Ovary (tissue), 9 donors: ENCODE measurements around the gene PCDHGB1. TPM values are rescaled to one million over a fixed set of nuclear protein-coding genes. Genes with fewer than 3 reads are reported as not detected.
A peak's percentile ranks its signal among the peaks of the same experiment; 100 is the strongest.
"Not testable (repeated sequence)": the region's sequence is repeated elsewhere in the genome, so short reads cannot be mapped to it uniquely, and the experiment has no call there.

Source experiments
- DNase-seq, 5 donors: peaks; one replicate each; pipeline ENCODE4 v3.0.0-alpha.2; 2019 to 2020
- H3K27ac ChIP-seq, 2 donors: fragments of 200-600 bp; one replicate each; pipeline versions ENCODE4 v1.5.1 to v1.8.0; 2019 to 2022
- H3K27me3 ChIP-seq: fragments of 200-600 bp; one replicate; pipeline ENCODE4 v1.8.0; 2022
- H3K36me3 ChIP-seq: fragments of 200-600 bp; sonication (generic); one replicate; pipeline ENCODE4 v1.5.1; 2019
- H3K4me1 ChIP-seq: one replicate; pipeline ENCODE4 v1.8.1; 2013; ENCODE audit warnings: mild to moderate bottlenecking, moderate library complexity; ENCODE audit not compliant: insufficient read depth
- H3K4me3 ChIP-seq: fragments of 200-600 bp; sonication (generic); one replicate; pipeline ENCODE4 v1.5.1; 2017
- H3K9me3 ChIP-seq, 2 donors: fragments of 200-600 bp in 1 of 2; sonication (generic) in 1 of 2; one replicate each; pipeline versions ENCODE4 v1.5.1 to v1.8.1; 2013 to 2019; ENCODE audit warnings: mild to moderate bottlenecking in 1 of 2, moderate library complexity in 1 of 2
- CTCF ChIP-seq, 3 donors: fragments of 450-650 bp in 2 of 3; fragments of 200-600 bp in 1 of 3; IDR thresholded peaks; one replicate each; pipeline versions ENCODE4 v1.5.1 to v1.8.0; 2016 to 2022; ENCODE audit warnings: antibody characterized with exemption in 3 of 3, mild to moderate bottlenecking in 1 of 3
- EP300 ChIP-seq: sonication (generic); formaldehyde crosslinking; IDR thresholded peaks from one replicate; pipeline ENCODE4 v1.6.1; 2017; ENCODE audit warnings: antibody characterized with exemption
- POLR2A ChIP-seq: fragments of 450-650 bp; IDR thresholded peaks from one replicate; pipeline ENCODE4 v1.6.1; 2017; ENCODE audit warnings: antibody characterized with exemption, mild to moderate bottlenecking, moderate library complexity
- WGBS, 3 donors: extraction: QIAGEN DNeasy Blood & Tissue Kit in 1 of 3; methylation state at CpG; one replicate each; pipeline versions ENCODE4 v1.1.5 to v1.1.7; 2013 to 2017; 5-methylcytosine and 5-hydroxymethylcytosine counted together
- intact Hi-C, 4 donors: fragments of 100-400 bp; cut with DNase I; formaldehyde crosslinking; loops; one replicate each; pipeline versions ENCODE4 v1.11.0 to v1.15.1; 2022 to 2023
- polyA plus RNA-seq, 2 donors: library from polyadenylated mRNA; stranded (reverse); fragments of 200-250 nt in 1 of 2; fragments of 350-450 nt in 1 of 2; fragmentation: Illumina TruSeq in 1 of 2; extraction: RNeasy Lipid Tissue Mini Kit (QIAGEN cat#74804) in 1 of 2; gene quantifications; one replicate each; pipeline ENCODE4 v1.2.3, GENCODE V29; 2013 to 2014
- total RNA-seq, 7 donors: library from RNA; depleted of rRNA in 2 of 7; stranded (reverse); fragments of >200 nt in 2 of 7; fragmentation: NEBNext Ultra II Directional in 3 of 7; extraction: Animal tissue kit (Norgen Biotek cat#: 25700) in 3 of 7; gene quantifications; one replicate each; pipeline versions ENCODE4 v1.1.0 to v1.2.4, GENCODE V29; 2016 to 2023
- donor health status: DM: no; HTN: no; CAD: no; lungs with moderate emphysema.
- donor health status: DM: no; HTN: no; CAD: no.
- donor health status: Bipolar disorder and iron deficiency.
- donor health status: DM: yes; HTN: yes; CAD: no.
- donor health status: DM: no; HTN: no; CAD: no.
- donor health status: DM: yes; HTN: yes; CAD: no.

Gene PCDHGB1
- total and polyA plus RNA-seq, 9 donors = 1.1 to 9.3 (median 4.4) TPM

GRCh38 chr5:141338538-141339306 lies 11.2 kb upstream of the PCDHGB1 start, which contains the start of gene PCDHGA2:
Gene PCDHGA2 (plus strand): TSS chr5:141338760.
- DNase-seq = peak in 3 of 5 donors; percentile 43 to 50 (median 43)
- TF ChIP-seq CTCF (IDR thresholded peaks at IDR 0.05) (peak; percentile 9 to 58 (median 46)), EP300 (no peak), POLR2A (no peak)
- Histone ChIP-seq H3K27me3 (no peaks in the 10 kb centered on the region), H3K9me3 (peaks cover 7 to 37% of the 10 kb centered on the region in 2 donors), H3K27ac (no peak within 1 kb of the TSS), H3K4me3 (peak within 1 kb of the TSS; percentile 26), H3K36me3 (no peaks in the 10 kb centered on the region), H3K4me1 (no peaks in the 10 kb centered on the region)
- 7 to 15% (median 7%) methylated on average over 27 of the region's 27 CpGs for WGBS, 3 donors
- intact Hi-C loops = no loop called here

DNA sequence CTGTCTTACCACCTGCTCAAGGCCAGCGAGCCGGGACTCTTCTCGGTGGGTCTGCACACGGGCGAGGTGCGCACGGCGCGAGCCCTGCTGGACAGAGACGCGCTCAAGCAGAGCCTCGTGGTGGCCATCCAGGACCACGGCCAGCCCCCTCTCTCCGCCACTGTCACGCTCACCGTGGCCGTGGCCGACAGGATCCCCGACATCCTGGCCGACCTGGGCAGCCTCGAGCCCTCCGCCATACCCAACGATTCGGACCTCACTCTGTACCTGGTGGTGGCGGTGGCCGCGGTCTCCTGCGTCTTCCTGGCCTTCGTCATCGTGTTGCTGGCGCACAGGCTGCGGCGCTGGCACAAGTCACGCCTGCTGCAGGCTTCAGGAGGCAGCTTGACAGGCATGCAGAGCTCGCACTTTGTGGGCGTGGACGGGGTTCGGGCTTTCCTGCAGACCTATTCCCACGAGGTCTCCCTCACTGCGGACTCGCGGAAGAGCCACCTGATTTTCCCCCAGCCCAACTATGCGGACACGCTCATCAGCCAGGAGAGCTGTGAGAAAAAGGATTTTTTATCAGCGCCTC lies 9.0 kb upstream of the PCDHGB1 start:
- H3K4me1 ChIP-seq, H3K36me3 ChIP-seq, H3K27ac ChIP-seq, H3K4me3 ChIP-seq, DNase-seq, intact Hi-C loops, H3K27me3 ChIP-seq: not testable (repeated sequence)
- WGBS, 3 donors = 42 to 79% (median 52%) methylated on average over 24 to 45 of the region's 45 CpGs
- H3K9me3 ChIP-seq = peaks cover 19 to 46% of the 10 kb centered on the region in 2 donors

DNA sequence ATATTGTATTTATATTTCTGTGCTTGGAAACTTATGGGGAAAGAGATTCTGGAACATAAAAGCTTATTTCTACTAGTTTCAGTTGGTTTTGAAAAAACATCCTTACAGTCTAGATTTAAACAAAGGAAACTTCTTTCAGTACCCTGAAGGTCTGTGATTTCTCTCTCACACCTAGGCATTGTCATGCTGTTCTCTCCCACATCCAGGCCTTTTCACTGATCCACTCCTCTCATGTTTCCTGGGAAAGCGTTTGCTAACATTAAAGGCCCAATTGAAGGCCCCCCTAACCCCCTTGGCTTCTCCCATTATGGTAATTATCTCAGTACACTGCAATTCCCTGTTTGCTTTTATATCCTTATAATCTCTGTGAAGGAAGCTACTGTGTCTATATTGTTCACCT lies 7.1 kb upstream of the PCDHGB1 start:
- H3K9me3 ChIP-seq = peaks cover 16 to 49% of the 10 kb centered on the region in 2 donors
- no peak overlapping the region for H3K4me3 ChIP-seq
- TF ChIP-seq CTCF (IDR thresholded peaks at IDR 0.05) (no peak), POLR2A (no peak), EP300 (no peak)
- H3K27ac ChIP-seq = no peak overlapping the region
- intact Hi-C loops = no loop called here
- 19 to 26% (median 23%) methylated on average over 1 of the region's 1 CpG for WGBS, 3 donors
- H3K27me3 ChIP-seq = no peaks in the 10 kb centered on the region
- no peaks in the 10 kb centered on the region for H3K4me1 ChIP-seq
- DNase-seq = no peak
- no peaks in the 10 kb centered on the region for H3K36me3 ChIP-seq

GRCh38 chr5:141343242-141343952 lies 6.5 kb upstream of the PCDHGB1 start, which contains the start of gene PCDHGA3:
Gene PCDHGA3 (plus strand): TSS chr5:141343829. CDS start chr5:141344034, 205 bp downstream.
- H3K27me3 ChIP-seq = no peaks in the 10 kb centered on the region
- H3K4me3 ChIP-seq = peak within 1 kb of the TSS; percentile 8
- H3K27ac ChIP-seq = no peak within 1 kb of the TSS
- H3K9me3 ChIP-seq = peaks cover 16 to 49% of the 10 kb centered on the region in 2 donors
- 23 to 26% (median 24%) methylated on average over 9 of the region's 9 CpGs for WGBS, 3 donors
- intact Hi-C loops = no loop called here
- no peak for DNase-seq
- no peak for TF ChIP-seq CTCF (IDR thresholded peaks at IDR 0.05)
- TF ChIP-seq POLR2A = no peak
- TF ChIP-seq EP300 = no peak
- no peaks in the 10 kb centered on the region for H3K36me3 ChIP-seq
- H3K4me1 ChIP-seq = no peaks in the 10 kb centered on the region
